ENCODE results near the gene CLSTN1.
"Not testable (repeated sequence)": the region's sequence is repeated elsewhere in the genome, so short reads cannot be mapped to it uniquely, and the experiment has no call there.

Gene CLSTN1

GRCh38 chr1:9762446-9762845, 61.3 kb downstream of the CLSTN1 start:
- not testable (repeated sequence) for DNase-seq (ENCODE audit: low read depth in 2 of 2)

GRCh38 chr1:9761855-9762254, 61.9 kb downstream of the CLSTN1 start:
- DNase-seq (ENCODE audit: low read depth in 2 of 2) = no peak

- no peak for DNase-seq (ENCODE audit: low read depth in 2 of 2)
Measured at GRCh38 chr1:9760824-9761223, 62.9 kb downstream of the CLSTN1 start.

DNA sequence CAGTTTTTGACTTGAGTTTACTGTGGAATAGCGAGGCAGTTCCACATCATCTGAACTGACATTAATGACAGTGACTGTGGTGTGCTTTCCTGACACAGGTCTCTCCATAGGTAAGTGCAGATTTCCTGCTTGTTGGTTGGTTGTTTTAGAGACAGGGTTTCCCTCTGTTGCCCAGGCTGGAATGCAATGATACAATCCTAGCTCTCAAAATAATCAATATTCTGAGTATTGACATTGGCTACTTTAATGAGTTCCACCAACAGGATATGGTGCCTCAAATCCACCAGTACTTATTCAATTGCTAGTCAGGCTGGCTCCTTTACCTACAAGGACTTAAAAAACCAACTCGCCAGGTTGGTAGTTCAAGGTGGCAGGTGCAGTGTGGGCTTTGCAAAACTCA, 63.8 kb downstream of the CLSTN1 start:
- DNase-seq (ENCODE audit: low read depth in 2 of 2) = no peak

- DNase-seq (ENCODE audit: low read depth in 2 of 2) = no peak
Measured at GRCh38 chr1:9758559-9759121, 65.1 kb downstream of the CLSTN1 start.

DNA sequence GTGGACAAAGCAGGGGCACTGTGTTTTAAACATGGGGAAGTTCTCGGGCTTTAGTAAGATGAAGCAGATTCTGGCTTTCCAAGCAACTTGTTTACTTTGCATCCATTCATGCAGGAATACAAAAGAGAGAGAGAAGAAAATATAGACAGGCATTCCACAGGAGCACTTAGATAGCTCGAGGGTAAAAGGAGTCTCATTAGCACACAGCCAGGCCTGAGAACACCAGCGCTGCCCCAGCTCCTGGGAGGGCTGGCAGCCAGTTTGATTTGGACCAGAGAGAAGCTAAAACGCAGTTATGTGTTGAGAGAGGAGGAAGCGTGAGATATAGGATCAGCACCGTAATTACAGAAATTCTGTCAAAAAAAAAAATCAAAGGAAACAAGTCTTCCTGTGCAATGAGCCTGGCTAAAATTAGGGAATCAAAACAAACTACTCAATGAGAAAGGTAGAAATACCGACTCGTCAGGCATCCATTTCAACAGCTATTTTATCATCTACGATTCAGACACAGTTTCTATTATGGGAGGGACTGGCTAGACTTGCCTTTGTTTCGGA, 68.2 kb downstream of the CLSTN1 start:
- no peak for DNase-seq (ENCODE audit: low read depth in 2 of 2)

- no peak for DNase-seq (ENCODE audit: low read depth in 2 of 2)
Measured at GRCh38 chr1:9753121-9753531, 70.6 kb downstream of the CLSTN1 start.

- no peak for DNase-seq (ENCODE audit: low read depth in 2 of 2)
Measured at GRCh38 chr1:9751971-9752370, 71.8 kb downstream of the CLSTN1 start.

GRCh38 chr1:9749361-9749760, 74.4 kb downstream of the CLSTN1 start:
- no peak for DNase-seq (ENCODE audit: low read depth in 2 of 2)

GRCh38 chr1:9748391-9748790, 75.4 kb downstream of the CLSTN1 start:
- DNase-seq (ENCODE audit: low read depth in 2 of 2) = not testable (repeated sequence)

GRCh38 chr1:9746651-9747050, 77.1 kb downstream of the CLSTN1 start:
- DNase-seq (ENCODE audit: low read depth in 2 of 2) = no peak

GRCh38 chr1:9746211-9746610, 77.6 kb downstream of the CLSTN1 start:
- DNase-seq (ENCODE audit: low read depth in 2 of 2) = no peak

DNA sequence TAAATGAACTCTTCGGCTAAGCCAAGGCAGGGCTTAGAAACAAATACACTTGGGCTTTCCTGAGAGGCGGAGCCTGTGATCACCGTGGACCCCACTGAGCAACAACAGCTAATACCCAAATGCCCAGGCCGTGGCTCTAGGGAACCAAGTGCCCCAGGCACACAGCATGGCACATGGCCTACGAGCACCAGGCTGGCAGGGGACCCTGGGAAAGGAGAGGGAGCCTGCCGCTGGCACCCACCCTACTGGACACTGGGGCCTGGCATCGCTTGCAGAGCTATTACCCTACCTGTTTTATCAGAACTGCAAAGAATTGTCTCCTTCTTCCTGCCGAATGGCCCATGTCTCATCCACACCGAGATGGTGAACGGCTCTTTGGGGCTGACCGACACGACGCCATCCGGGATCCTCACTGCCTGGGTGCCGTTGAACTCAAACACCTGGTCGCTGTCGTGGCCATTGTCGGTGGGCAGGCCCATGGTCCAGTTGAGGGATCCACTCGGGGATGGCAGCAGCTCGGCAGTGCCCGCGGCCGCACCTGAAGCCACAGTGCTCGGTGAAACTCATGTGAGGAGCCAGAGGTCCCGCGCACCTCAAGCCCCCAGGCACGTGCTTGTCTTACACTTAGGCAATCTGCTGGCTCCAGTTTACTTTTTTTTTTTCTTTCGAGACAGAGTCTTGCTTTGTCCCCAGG, 79.5 kb downstream of the CLSTN1 start:
- DNase-seq (ENCODE audit: low read depth in 2 of 2) = no peak

GRCh38 chr1:9737671-9738070, 86.1 kb downstream of the CLSTN1 start:
- DNase-seq (ENCODE audit: low read depth in 2 of 2) = no peak

DNA sequence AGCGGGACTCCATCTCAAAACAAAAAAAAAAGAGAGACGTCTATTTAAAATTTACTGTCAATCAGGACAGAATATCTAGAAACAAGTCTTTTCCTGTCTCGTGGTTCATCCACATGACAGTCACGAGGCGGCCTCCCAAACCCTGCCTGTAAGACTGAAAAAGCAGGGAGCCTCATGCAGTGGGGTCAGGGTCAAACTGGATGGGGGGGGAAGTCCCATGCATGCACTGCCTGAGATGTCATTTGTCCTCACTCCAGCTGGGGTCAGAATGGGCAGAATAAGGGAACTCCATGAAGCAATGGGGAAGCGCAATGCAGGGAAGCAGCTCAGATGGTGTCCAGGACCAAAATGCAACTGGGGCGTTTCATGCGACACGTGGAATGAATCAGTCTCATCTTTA, 86.7 kb downstream of the CLSTN1 start:
- DNase-seq (ENCODE audit: low read depth in 2 of 2) = no peak

DNA sequence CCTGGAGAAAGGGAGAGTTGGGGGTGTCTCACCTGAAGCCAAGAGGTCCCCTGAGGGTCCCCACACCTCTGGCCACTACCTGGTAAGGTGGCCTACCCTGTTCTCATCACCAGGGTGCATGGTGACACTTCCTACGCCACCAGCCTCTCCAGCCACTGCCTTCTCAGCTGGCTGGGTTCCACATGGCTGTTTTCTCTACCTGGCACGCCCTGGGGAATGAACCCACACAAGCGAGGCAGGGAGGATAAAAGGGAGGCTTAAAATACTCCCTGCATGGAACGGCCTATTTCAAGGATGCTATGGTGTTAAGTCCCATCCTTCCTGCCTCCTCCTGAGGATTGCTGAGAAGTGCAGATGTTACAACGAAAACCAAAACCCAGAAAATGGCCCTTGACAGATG, 87.5 kb downstream of the CLSTN1 start:
- DNase-seq (ENCODE audit: low read depth in 2 of 2) = no peak

GRCh38 chr1:9735800-9736199, 88.0 kb downstream of the CLSTN1 start:
- no peak for DNase-seq (ENCODE audit: low read depth in 2 of 2)

DNA sequence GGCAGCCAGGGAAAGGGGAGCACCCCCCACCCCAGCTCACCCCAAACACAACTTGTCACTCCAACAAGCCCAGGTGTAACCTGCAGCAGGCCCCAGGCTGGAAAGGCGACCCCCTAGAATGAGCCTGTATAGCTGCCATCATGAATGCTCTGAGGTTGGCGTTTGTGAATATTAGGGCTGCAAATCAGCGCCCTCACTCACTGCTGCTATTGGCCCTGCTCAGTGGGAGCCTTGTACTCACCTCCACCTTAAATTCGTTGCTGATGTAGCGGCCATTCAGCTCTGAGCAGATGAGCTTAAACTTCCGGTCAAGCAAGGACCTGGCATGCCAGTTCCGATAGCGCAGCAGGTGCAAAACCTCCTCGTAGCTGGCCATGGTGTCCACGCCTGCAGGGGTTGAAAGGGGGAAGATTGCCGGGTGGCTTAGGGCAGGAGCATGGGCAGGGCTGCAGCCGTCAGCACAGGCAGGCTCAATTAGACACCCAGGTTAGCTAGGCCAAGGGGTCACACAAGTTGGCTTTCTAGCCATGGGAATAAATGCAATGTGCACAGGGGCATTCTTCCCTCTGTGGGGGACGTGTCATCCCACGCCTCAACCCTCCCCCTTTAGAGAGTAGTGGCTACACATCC, 90.5 kb downstream of the CLSTN1 start:
- no peak for DNase-seq (ENCODE audit: low read depth in 2 of 2)

GRCh38 chr1:9732123-9732971, 91.4 kb downstream of the CLSTN1 start:
- DNase-seq (ENCODE audit: low read depth in 2 of 2) = no peak

DNA sequence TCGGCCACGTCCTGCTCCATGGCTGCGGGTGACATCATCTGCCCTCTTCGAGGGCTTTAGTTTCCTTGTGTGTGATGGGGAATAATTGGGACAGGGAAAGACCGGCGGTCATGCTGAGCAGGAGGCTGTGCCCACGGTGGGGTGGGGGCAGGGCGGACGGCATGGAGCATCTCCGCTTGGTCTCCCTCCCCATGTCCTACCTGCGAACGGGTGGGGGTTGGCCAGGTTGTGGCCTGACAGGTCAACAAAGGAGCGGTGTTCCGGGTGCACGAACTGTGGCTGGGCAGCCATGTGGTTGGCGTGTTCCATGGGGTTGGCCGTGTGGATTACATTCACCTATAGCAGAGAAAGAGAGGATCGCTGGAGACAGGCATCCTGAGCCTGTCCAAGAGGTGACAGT, 92.2 kb downstream of the CLSTN1 start:
- DNase-seq (ENCODE audit: low read depth in 2 of 2) = no peak

DNA sequence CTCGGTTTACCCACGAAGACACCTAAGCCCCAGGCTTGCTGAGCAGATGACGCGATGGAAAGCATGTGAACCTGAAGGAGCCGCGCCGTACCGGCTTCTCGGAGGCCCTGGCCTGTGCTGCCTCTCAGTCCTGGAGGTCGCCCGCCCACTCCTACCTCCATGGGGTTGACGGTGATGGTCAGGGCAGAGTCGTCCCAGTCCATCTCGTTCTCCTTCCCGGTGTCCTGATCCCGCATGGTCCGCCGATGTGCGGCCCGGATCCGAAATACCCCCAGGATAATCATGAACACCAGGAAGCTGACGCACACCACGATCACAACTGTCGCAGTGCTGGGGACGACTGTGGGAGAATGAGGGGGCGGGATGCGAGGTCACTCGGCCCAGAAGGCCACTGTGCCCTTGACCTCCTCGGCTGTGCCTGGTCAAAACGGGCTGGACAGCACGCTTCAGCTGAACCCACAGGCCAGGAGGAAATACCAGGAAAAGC, 92.7 kb downstream of the CLSTN1 start:
- no peak for DNase-seq (ENCODE audit: low read depth in 2 of 2)
